ENCODE results near the gene NARS2. TPM values are rescaled to one million over a fixed set of nuclear protein-coding genes. Genes with fewer than 3 reads are reported as not detected.

Gene NARS2
- total and polyA plus RNA-seq, 2 experiments from 2014 or later: 10.9 to 13.0 TPM

- no peaks in the 10 kb centered on the region for H3K27me3 ChIP-seq (replicated peaks; ENCODE audit: insufficient read depth)
- no peaks in the 10 kb centered on the region for H4K20me1 ChIP-seq (ENCODE audit: insufficient read depth)
- H3K27ac ChIP-seq: no peak overlapping the region
- peak overlapping the region; percentile 86 for H3K9ac ChIP-seq
- TF ChIP-seq EZH2 (IDR thresholded peaks at IDR 0.05; ENCODE audit: insufficient read depth, poor library complexity, severe bottlenecking) (no peak), EZH2phosphoT487 (IDR thresholded peaks at IDR 0.05; ENCODE audit: insufficient read depth, low read depth) (no peak)
- no peaks in the 10 kb centered on the region for H3F3A ChIP-seq (ENCODE audit: insufficient read depth)
- H3K36me3 ChIP-seq (ENCODE audit: low read depth): no peaks in the 10 kb centered on the region
- H3K9me2 ChIP-seq (ENCODE audit: insufficient read depth): no peaks in the 10 kb centered on the region
- peak overlapping the region; percentile 99 for H2AFZ ChIP-seq
- H3K4me1 ChIP-seq (ENCODE audit: insufficient read depth): no peaks in the 10 kb centered on the region
- no peaks in the 10 kb centered on the region for H3K9me3 ChIP-seq (ENCODE audit: low read depth)
- 55 to 57% methylated on average over 10 of the region's 10 CpGs for WGBS, 2 experiments (ENCODE audit: low coverage in 1 of 2, low lambda C conversion rate in 2 of 2, missing lambda C conversion rate in 2 of 2)
- DNase-seq: no peak
- peak overlapping the region; percentile 100 for H3K4me2 ChIP-seq (ENCODE audit: unreplicated experiment)
- peaks cover 23% of the 10 kb centered on the region; the same call in 1 of the 2 replicates for H3K79me2 ChIP-seq (ENCODE audit: insufficient read depth)
- in situ Hi-C loops (cut with MboI): no loop called here
- peak overlapping the region; percentile 84 for H3K4me3 ChIP-seq
Measured at GRCh38 chr11:78575478-78575877, 814 bp upstream of the NARS2 start.

GRCh38 chr11:78573681-78574080 is 983 bp downstream of the NARS2 start:
- in situ Hi-C loops (cut with MboI): loop anchor here (25.0 kb wide), 1 partner anchor 436 kb away; the partner anchor contains the start of gene ALG8
- Histone ChIP-seq H3K36me3 (ENCODE audit: low read depth) (no peaks in the 10 kb centered on the region), H3K4me3 (peak overlapping the region; percentile 84), H3K9me3 (ENCODE audit: low read depth) (no peaks in the 10 kb centered on the region), H3K9ac (peak overlapping the region; percentile 86), H3K4me2 (ENCODE audit: unreplicated experiment) (peak overlapping the region; percentile 100), H3K27ac (no peak overlapping the region), H3F3A (ENCODE audit: insufficient read depth) (no peaks in the 10 kb centered on the region), H3K9me2 (ENCODE audit: insufficient read depth) (no peaks in the 10 kb centered on the region), H2AFZ (peak overlapping the region; percentile 99), H3K4me1 (ENCODE audit: insufficient read depth) (no peaks in the 10 kb centered on the region), H3K27me3 (replicated peaks; ENCODE audit: insufficient read depth) (no peaks in the 10 kb centered on the region), H3K79me2 (ENCODE audit: insufficient read depth) (peaks cover 23% of the 10 kb centered on the region; the same call in 1 of the 2 replicates), H4K20me1 (ENCODE audit: insufficient read depth) (no peaks in the 10 kb centered on the region)
- TF ChIP-seq EZH2phosphoT487 (IDR thresholded peaks at IDR 0.05; ENCODE audit: insufficient read depth, low read depth): no peak
- no peak for TF ChIP-seq EZH2 (IDR thresholded peaks at IDR 0.05; ENCODE audit: insufficient read depth, poor library complexity, severe bottlenecking)
- DNase-seq: peak; percentile 4
- 3 to 5% methylated on average over 5 of the region's 5 CpGs for WGBS, 2 experiments (ENCODE audit: low coverage in 1 of 2, low lambda C conversion rate in 2 of 2, missing lambda C conversion rate in 2 of 2)

GRCh38 chr11:78573271-78573670 is 1.4 kb downstream of the NARS2 start:
- 82 to 92% methylated on average over 3 of the region's 3 CpGs for WGBS, 2 experiments (ENCODE audit: low coverage in 1 of 2, low lambda C conversion rate in 2 of 2, missing lambda C conversion rate in 2 of 2)
- no peaks in the 10 kb centered on the region for H3F3A ChIP-seq (ENCODE audit: insufficient read depth)
- TF ChIP-seq EZH2phosphoT487 (IDR thresholded peaks at IDR 0.05; ENCODE audit: insufficient read depth, low read depth): no peak
- no peak for TF ChIP-seq EZH2 (IDR thresholded peaks at IDR 0.05; ENCODE audit: insufficient read depth, poor library complexity, severe bottlenecking)
- H3K27ac ChIP-seq: no peak overlapping the region
- no peaks in the 10 kb centered on the region for H3K9me2 ChIP-seq (ENCODE audit: insufficient read depth)
- peak overlapping the region; percentile 84 for H3K4me3 ChIP-seq
- H3K79me2 ChIP-seq (ENCODE audit: insufficient read depth): peaks cover 23% of the 10 kb centered on the region; the same call in 1 of the 2 replicates
- peak overlapping the region; percentile 86 for H3K9ac ChIP-seq
- DNase-seq: no peak
- H3K27me3 ChIP-seq (replicated peaks; ENCODE audit: insufficient read depth): no peaks in the 10 kb centered on the region
- H3K9me3 ChIP-seq (ENCODE audit: low read depth): no peaks in the 10 kb centered on the region
- in situ Hi-C loops (cut with MboI): loop anchor here (25.0 kb wide), 1 partner anchor 436 kb away; the partner anchor contains the start of gene ALG8
- peak overlapping the region; percentile 99 for H2AFZ ChIP-seq
- H4K20me1 ChIP-seq (ENCODE audit: insufficient read depth): no peaks in the 10 kb centered on the region
- no peaks in the 10 kb centered on the region for H3K36me3 ChIP-seq (ENCODE audit: low read depth)
- H3K4me1 ChIP-seq (ENCODE audit: insufficient read depth): no peaks in the 10 kb centered on the region
- H3K4me2 ChIP-seq (ENCODE audit: unreplicated experiment): peak overlapping the region; percentile 100

- Histone ChIP-seq H3K4me3 (no peak overlapping the region), H3K9me3 (ENCODE audit: low read depth) (no peaks in the 10 kb centered on the region), H3K36me3 (ENCODE audit: low read depth) (no peaks in the 10 kb centered on the region), H3K9me2 (ENCODE audit: insufficient read depth) (no peaks in the 10 kb centered on the region), H3K4me2 (ENCODE audit: unreplicated experiment) (no peak overlapping the region), H3K4me1 (ENCODE audit: insufficient read depth) (peaks cover 3% of the 10 kb centered on the region), H3K27me3 (replicated peaks; ENCODE audit: insufficient read depth) (no peaks in the 10 kb centered on the region), H3F3A (ENCODE audit: insufficient read depth) (peaks cover 4% of the 10 kb centered on the region), H3K79me2 (ENCODE audit: insufficient read depth) (peaks cover 23% of the 10 kb centered on the region; the same call in 1 of the 2 replicates), H3K9ac (no peak overlapping the region), H2AFZ (no peak overlapping the region), H4K20me1 (ENCODE audit: insufficient read depth) (no peaks in the 10 kb centered on the region), H3K27ac (no peak overlapping the region)
- TF ChIP-seq EZH2 (IDR thresholded peaks at IDR 0.05; ENCODE audit: insufficient read depth, poor library complexity, severe bottlenecking) (no peak), EZH2phosphoT487 (IDR thresholded peaks at IDR 0.05; ENCODE audit: insufficient read depth, low read depth) (no peak)
- WGBS, 2 experiments (ENCODE audit: low coverage in 1 of 2, low lambda C conversion rate in 2 of 2, missing lambda C conversion rate in 2 of 2): 80 to 86% methylated on average over 4 of the region's 4 CpGs
- DNase-seq: no peak
- in situ Hi-C loops (cut with MboI): loop anchor here (25.0 kb wide), 1 partner anchor 435 kb away; the partner anchor contains the start of gene ALG8
Measured at GRCh38 chr11:78572394-78572793, 2.3 kb downstream of the NARS2 start.
